GM10266 (cell line): ENCODE measurements around the gene KRTAP21-2.

ENCODE experiments used
- DNase-seq: peaks from one replicate; pipeline ENCODE4 v3.0.0; 2012; ENCODE audit errors: extremely low spot score
- CTCF ChIP-seq: IDR thresholded peaks from 2 replicates; pipeline ENCODE4 v1.5.1; 2012; ENCODE audit warnings: mild to moderate bottlenecking, low read depth; ENCODE audit not compliant: control insufficient read depth, insufficient read depth; ENCODE audit errors: missing control alignments

KRTAP21-2 gene

GRCh38 chr21:30740462-30740861 is 6.6 kb downstream of the KRTAP21-2 start:
- no peak for DNase-seq
- TF ChIP-seq CTCF = no peak

- no peak for TF ChIP-seq CTCF
- no peak for DNase-seq
Measured at GRCh38 chr21:30733026-30733425, 14.0 kb downstream of the KRTAP21-2 start.

- DNase-seq = no peak
- no peak for TF ChIP-seq CTCF
Measured at GRCh38 chr21:30726726-30727125, 20.3 kb downstream of the KRTAP21-2 start.

- no peak for TF ChIP-seq CTCF
- no peak for DNase-seq
Measured at GRCh38 chr21:30719401-30719800, 27.7 kb downstream of the KRTAP21-2 start.

GRCh38 chr21:30718239-30718909 is 28.7 kb downstream of the KRTAP21-2 start, which contains the start of gene KRTAP21-3:
Gene KRTAP21-3 (minus strand): TSS chr21:30718777. CDS start chr21:30718759, 18 bp downstream.
- no peak for TF ChIP-seq CTCF
- DNase-seq = no peak

- no peak for TF ChIP-seq CTCF
Measured at GRCh38 chr21:30717105-30717504, 30.0 kb downstream of the KRTAP21-2 start.

GRCh38 chr21:30714946-30715345 is 32.1 kb downstream of the KRTAP21-2 start:
- TF ChIP-seq CTCF = no peak
- no peak for DNase-seq

More at GRCh38 chr21:30717105-30717504, 30.0 kb downstream of the KRTAP21-2 start:
- no peak for DNase-seq
